ENCODE data around the gene CAMK4.
"Not testable (repeated sequence)": the region's sequence is repeated elsewhere in the genome, so short reads cannot be mapped to it uniquely, and the experiment has no call there.

The CAMK4 gene

DNA sequence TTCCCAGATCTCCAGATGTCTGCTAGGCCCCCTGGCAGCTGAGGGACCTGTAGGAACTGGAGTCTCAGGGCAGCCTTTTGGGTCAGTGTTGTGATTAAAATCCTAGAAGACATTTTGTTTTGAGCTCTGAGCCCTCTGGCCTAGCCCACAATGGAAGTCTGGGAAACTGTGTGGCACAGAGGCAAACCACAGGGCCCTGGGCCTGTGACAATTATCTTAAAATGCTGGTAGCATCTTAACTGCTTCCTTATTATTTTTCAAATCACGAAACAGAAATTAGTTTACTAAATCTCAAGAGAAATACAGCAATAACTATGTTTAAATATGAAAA lies 162.6 kb downstream of the CAMK4 start:
- no peak for DNase-seq

DNA sequence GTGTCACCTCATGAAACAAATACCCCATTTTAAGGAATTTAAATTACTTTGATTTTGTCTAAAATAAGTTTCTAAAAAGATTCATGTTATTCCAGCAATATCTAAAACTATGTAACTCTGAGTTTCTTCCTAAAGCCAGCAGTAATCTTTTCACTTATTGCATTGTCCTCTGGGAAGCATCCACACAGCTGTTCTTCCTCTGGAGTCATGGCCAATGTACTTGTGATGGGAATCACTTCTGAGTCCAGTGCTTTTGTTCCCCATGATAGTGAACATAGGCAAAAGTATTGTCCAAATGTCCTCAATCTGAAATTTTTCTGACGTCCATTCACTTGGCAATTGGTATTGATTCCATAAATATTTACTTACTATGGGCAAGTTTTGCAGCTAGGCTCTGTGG lies 163.2 kb downstream of the CAMK4 start:
- DNase-seq = peak; percentile 5

DNA sequence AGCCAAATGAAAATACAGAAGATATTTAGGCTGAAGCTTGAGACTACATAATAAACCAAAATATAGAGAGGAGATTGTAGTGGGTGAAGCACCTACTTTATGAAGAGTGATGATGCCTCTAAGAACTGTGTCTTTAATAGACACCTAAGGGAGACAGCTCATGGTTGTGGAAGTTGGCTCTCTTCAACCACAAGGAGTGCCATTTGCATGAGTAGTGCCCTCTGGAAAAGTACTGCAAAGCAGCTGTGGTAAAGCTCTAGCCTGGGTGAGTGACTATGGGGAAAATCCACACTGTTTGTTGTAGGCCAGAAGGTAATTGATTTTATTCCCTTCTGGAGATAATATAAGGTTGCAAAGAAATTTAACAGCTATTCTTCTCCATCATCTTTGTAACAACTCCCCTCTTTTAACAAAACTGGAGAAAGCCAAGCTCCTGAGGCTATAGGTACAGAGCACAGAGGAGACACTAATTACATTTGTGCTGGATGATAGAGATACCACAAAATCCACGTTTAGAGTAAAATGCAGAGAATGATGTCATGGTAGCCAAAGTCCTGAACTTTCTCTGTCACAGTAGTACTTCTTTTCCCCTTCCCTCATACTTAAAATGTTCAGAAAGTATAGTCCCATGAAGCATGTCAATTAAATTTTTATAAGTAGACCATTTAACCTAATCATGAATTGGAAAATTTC lies 165.4 kb downstream of the CAMK4 start:
- DNase-seq = no peak

DNA sequence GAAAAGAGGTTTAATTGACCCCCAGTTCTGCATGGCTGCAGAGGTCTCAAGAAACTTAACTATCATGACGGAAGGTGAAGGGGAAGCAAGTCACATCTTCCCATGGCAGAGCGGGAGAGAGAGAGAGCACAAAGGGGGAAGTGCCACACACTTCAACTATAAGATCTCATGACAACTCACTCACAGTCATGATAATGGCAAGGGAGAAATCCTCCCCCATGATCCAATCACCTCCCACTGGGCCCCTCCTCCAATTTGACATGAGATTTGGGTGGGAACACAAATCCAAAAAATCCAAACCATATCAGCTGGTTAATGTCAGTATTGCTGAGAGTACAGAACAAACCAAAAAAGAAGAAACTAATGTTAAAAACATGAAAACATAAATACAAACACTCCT lies 168.0 kb downstream of the CAMK4 start:
- no peak for DNase-seq

DNA sequence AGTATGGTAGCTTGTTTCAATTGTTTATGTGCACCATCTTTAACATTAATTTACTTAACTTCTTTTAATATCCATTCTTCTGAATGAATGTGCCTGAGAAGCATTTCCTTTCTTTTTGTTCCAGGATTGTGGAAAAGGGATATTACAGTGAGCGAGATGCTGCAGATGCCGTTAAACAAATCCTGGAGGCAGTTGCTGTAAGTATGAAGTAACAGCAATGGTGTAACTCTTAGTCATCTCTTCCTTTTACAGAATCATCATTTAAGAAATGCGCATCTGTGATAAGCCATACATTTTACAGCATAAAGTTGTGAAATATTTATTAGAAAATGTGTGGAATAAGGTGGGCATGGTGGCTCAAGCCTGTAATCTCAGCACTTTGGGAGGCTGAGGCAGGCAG lies 170.4 kb downstream of the CAMK4 start:
- DNase-seq = no peak

DNA sequence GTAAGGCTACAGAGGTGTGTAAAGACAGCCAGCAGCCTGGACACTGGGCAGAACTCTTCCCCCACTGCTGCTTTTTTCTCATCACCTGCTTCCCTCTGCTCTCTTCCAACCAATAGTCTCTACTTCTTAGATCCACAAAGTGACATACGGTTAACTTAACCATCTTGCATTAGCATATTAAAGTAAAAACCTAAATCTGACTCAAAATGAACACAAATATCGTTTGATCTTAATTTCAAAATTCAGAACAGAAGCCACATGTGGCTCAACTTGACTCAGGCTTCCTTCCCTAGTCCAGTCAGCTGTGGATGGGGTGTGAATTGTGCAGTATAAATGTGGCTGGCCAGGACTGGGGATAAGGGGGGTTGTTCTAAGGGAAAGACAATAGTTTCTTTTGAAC lies 173.8 kb downstream of the CAMK4 start:
- no peak for DNase-seq

DNA sequence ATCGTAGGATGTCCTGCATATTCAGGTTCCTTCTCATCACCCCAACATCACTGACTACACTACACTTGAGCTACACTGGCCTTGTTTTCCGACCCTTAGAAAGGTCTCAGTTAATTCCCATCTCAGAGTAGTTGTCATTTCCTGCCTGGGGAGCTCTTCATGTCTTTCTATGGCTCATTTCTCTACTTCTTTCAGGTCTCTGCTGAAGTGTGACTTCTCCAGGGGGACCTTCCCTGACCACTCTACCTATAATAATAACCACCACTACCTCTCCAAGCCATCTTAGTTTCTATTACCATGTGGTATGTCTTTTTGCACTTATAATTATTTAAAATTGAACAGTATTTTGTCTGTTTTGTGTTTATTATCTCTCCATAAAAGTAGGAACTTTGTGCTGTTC lies 174.9 kb downstream of the CAMK4 start:
- DNase-seq = no peak

DNA sequence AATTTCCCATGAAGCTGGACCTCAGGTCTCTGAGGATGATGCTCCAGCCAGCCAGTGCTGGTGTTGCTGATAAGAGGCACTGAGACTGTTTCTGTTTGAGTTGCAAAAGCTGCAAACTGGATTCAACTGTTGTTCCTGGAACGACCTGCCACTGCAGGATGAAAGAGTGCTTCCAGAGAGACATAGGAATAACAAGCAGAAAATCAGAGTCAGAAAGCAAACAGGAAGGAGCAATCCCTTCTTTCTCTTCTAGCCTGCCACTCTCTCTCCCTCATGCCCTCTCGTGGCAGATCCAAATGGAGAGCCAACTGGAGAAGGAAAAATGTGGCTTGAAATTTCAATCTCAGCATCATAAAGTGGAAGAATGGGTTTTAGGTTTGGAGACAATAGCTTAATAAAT lies 177.7 kb downstream of the CAMK4 start:
- DNase-seq = no peak

DNA sequence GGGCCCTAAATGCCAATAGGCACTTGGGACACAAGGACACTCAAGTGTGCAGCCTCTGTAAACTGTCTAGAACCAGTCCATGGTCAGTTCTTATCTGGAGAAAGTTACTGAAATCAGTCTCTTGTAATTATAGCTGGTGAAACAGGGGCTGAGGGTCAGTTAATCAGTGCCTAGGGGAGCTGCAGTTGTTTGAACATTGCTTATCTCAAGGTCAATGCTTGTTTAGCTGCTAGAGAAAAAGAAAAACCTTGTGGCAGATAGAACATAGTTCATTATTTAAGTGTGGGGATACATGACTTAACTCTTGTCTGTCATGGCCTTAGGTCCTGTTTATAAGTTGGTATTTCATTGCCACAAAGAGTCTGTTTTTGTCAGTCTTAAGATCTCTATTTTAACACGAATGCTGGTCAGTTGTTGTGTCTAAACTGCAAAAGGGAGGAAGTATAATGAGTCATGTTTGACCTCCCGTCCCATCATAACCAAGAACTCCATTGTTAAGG lies 180.1 kb downstream of the CAMK4 start:
- DNase-seq = no peak

DNA sequence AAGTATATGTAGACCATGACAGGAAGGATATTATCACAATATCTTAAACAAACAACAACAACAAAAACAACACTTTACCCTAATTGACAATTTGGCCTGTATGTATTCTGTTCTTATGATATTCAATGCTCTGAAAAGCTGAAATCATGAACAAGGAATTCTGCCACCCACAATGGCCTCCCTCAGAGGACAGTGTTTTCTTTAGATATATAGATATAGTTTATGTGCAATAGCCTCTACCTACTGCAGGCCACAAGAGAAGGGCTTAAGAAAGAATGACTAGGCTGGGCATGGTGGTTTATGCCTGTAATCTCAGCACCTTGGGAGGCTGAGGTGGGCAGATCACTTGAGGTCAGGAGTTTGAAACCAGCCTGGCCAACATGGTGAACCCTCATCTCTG lies 183.4 kb downstream of the CAMK4 start:
- no peak for DNase-seq

DNA sequence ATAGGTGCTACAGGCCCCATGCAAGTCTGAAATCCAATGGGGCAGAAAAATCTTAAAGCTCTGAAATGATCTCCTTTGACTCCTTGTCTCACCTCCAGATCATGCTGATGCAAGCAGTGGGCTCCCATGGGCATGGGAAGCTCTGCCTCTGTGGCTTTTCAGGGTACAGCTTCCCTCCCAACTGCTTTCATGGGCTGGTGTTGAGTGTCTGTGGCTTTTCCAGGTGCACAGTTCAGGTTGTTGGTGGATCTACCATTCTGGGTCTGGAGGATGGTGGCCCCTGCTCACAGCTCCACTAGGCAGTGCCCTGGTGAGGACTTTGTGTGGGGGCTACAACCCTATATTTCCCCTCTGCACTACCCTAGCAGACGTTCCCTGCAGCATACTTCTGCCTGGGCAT lies 184.6 kb downstream of the CAMK4 start:
- DNase-seq = no peak

DNA sequence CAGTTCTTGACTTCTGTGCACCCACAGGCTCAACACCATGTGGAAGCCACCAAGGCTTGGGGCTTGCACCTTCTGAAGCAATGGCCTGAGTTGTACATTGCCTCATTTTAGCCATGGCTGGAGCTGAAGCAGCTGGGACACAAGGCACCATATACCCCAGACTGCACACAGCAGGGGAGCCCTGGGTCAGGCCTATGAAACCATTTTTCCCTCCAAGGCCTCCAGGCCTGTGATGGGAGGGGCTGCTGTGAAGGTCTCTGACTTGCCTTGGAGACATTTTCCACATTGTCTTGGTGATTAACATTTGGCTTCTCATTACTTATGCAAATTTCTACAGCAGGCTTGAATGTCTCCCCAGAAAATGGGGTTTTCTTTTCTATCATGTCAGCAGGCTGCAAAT lies 185.1 kb downstream of the CAMK4 start:
- not testable (repeated sequence) for DNase-seq

DNA sequence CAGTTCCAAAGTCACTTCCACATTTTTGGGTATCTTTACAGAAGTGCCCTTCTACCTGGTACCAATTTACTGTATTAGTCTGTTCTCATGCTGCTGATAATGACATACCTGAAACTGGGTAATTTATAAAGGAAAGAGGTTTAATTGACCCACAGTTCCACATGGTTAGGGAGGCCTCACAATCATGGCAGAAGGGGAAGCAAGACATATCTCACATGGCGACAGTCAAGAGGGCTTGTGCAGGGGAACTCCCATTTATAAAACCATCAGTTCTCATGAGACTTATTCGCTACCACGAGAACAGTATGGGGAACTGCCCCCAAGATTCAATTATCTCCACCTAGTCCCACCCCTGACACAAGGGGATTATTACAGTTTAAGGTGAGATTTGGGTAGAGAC lies 185.9 kb downstream of the CAMK4 start:
- DNase-seq = not testable (repeated sequence)

DNA sequence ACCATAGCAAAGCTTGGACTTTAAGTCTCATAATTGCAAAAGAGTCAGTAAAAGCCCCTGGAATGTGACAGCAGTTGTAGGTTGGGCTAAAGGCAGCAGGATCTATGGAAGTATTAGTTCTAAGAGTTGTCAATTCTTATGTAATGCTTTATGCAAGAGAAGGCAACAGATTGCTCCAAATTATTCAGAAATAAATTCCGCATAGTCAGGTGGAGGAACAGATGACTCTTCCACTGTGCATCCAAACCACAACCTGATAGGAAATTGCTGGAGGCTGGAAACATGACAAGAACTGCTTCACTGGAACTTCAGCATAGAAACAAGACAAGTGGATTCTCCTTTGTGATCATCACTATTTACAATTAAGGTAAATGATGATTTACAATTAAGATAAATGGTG lies 187.1 kb downstream of the CAMK4 start:
- DNase-seq = peak; percentile 1

DNA sequence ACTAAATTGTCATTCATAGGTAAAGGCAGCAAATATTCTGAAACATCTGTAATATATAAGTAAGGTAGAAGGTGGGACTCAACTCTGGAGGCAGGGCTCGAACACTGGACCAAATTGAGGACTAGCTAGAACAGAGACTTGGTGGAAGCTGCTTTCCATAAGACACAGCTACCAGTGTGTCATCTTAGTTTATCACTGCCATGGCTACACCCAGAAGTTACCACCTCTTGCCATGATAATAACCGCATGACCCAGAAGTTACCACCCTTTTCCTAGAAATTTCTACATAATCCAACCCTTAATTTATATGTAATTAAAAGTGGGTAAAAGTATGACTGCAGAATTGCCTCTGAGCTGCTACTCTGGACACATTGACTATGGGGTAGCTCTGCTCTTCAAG lies 188.4 kb downstream of the CAMK4 start:
- no peak for DNase-seq

DNA sequence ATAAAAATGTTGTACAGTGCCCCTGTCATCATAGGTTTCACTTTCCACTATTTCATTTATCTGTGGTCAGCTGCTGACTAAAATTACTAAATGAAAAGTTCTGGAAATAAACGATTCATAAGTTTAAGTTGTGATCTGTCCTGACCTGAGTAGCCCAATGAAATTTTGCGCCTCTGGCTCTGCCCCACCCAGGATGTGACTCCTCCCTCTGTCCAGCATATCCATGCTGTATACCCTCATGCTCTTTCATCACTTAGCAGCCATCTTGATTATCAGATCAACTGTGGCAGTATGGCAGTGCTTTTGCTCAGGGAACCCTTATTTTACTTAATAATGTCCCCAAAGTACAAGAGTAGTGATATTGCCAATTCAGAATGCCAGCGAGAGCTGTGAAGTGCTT lies 190.9 kb downstream of the CAMK4 start:
- DNase-seq = no peak

DNA sequence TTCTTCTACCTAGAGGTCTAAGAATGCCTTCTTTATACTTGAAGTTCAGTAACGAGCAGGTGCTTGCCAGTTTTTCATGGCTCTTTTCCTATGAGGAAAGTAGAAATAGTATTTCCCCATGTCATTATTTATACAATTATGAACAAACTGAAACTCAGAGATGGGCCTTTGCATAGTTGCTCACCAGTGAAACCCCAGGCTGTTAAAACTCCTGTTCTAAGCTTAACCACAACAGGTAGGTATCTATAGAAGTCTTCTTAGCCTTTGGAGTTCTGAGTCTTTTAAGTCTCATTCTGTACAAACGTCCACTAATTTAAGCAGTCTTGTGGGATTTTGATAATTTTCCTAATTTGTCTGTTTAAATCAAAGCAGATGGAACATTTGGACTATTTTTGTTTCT lies 198.1 kb downstream of the CAMK4 start:
- no peak for DNase-seq

DNA sequence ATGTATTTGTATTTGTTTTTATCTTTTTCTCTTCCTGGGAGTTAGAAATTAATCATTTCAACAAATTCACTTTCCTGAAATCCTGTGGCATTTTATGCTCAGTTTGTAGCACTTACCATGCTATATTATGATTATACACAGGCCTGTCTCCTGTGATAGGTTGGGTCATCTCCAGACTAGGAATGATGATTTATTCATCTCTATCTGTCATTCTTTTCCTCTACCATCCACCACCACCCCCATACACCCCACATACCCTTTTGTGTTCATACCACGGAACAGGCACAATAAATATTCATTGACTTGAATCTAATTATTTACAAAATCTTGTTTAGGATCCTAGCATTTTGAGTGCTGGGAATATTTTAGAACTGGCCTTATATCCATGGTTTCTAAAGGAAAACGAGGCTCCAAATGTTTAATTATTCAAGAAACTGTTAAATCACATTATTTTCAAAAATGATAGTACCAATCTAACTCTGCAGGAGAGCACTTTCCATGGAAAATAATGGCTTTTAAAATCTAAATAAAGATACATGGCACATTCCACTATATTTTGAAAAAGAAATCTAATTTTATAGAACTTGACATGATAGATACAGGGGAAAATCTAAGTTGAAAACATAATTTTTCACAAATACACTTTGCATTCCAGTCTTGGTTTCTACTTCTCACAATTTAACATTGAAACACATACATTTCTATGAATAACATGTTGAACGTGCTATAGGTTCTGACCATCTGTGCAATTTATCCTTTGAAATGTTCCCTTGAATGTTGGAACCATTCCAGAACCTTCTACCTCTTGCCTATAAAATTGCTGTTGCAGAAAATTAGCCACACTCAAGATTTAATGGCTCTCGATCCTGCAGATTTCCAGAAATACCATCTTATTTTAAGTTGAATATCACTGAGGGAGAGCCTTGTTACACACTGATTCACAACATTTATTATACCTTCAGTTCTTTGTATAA lies 198.8 kb downstream of the CAMK4 start:
- DNase-seq = no peak

DNA sequence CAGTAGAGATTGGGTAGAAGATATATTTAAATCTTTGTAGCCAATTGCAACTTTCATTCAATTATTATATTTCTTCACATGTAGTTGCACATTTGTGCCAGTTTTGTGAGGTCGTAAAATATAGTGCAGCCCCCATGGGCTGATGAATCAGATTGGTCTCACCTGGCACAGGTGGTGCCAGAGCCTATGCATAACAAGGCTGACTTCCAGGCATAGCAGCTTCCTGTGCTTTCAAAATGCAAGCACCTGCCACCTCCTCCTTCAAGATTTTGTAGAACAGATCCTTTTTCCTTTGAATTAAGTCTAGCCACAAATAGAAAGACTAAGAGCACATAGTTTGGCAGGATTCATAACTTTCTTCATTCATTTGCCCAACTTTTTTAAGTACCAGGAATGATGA lies 201.0 kb downstream of the CAMK4 start:
- DNase-seq = no peak

DNA sequence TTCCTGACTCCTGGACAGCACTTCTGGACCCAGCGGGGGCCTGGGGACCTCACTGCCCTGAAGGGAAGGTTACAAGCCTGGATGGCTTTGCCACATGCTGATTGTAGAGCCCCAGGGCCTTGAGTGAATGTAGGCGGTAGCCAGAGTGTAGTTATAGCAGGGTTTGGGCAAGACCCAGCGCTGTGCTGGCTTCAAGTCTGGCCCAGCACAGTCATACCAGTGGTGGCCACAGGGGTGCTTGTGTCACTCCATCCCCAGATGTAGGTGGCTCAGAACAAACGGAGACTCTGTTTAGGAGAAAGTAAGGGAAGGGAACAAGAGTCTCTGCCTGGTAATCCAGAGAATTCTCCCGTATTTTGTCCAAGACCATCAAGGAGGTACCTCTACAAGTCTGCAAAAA lies 203.6 kb downstream of the CAMK4 start:
- DNase-seq = no peak

DNA sequence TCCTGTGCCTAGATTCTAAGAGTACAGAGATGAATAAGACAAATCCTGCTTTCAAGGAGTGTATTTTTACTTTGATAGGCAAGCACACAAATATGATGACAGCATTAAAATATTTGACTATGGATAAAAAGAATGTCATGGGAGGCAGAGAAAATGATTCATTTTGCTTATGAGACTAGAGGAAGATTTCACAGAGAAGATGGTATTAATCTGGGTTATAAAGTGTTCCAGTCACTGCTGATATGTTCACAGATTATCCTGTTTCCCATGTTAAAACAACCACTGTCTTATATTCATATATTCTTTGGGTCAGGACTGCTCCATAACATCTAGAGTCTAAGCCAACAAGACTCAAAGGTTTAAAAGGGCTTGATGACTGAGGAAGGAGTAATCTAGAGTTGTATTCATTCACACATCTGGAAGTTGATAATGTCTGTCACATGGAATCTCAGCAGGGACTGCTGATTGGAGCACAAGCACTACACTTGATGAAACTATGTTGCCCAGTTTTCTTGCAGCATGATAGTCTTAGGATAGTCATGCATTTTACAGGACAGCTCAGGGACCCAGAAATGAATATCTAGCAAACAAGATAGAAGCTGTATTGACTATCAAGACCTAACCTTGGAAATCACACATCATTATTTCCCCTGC lies 208.8 kb downstream of the CAMK4 start:
- no peak for DNase-seq

DNA sequence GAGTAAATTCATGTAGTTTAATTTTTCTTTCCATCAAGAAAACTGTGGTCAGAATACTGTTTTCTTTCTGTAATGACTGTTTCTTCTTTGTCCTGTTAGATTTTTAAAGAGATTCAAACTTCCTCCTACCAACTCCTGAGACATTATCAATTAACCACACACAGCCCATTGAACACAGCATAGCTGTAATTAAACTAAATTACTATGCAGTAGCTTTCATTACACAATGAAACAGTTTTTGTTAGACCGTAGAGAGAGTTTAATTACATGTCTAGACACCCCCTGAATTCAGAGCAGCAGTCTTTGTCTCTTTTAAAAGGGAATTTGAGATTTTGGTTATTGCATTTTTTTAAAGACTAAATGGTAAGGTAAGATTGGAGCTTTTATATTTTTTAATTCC lies 210.6 kb downstream of the CAMK4 start:
- DNase-seq = peak; percentile 34

DNA sequence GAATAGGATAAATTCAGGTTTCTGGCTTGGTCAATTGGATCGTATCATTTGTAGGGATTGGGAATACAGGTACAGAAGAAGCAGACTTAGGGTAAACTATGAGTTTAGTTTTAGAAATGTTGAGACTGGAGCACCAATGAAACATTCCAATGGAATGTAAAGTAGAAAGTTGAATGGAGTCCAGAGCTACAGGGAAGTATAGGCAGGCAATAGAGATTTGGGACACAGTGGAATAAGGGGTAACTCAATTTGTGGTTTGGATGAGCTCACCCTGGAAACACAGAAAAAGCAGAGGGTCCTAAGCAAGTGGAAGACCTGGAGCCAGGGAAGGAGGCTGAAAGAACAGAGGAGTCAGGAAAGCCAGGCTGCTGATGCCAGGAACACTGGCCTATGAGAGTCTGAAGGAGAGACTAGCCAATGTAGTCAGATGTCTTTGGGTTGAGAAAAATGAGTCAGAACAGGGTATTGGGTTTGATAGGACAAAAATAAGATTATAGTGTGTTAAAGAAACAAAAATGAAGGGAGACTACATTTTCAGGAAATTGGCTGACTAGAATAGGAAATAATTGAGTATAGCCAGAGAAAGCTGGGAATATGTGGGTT lies 215.4 kb downstream of the CAMK4 start:
- DNase-seq = no peak

All from NCI-H146 (cell line).